HG03064 (cell line): ENCODE measurements around the gene ATG5.

ENCODE experiments used
- ATAC-seq: cut with Tn5 transposase; IDR thresholded peaks from one replicate; pipeline ENCODE4 v1.9.1; 2021; ENCODE audit warnings: low read depth; ENCODE audit not compliant: unreplicated experiment

The ATG5 gene

DNA sequence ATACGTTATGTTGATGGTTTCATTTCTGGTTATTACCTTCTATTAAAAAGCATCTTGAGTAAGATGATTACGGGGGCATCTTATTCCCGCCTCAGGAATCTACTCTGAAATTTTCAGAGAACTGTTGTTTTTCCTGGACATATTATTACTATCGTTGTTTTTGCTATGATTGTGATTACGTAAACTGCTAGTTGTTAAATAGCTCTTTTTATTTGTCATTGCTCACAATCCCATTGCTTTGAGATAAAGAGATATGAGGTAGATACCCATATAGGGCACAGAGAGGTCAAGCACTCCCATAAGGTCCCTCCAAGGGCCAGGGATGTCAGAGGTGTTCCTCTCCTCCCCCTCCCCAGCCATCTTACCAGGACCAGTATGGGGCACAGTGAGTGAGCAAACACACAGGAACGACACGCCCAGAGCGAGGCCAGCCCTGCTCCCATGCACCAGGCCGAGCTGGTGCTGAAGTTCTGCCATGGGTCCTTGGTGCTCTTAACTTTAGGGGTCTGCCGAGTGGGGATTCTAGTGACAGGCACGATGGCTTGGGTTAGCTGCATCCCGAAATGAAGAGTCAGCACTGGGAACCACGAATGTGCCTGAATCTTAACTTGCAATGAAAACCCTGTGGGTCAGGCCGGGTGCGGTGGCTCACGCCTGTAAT, 189.5 kb downstream of the ATG5 start:
- no peak for ATAC-seq

GRCh38 chr6:106134906-106135634, 190.5 kb downstream of the ATG5 start:
- no peak for ATAC-seq
